Hepatocyte (in vitro differentiated cells): ENCODE results near the gene CPNE4. TPM values are rescaled to one million over a fixed set of nuclear protein-coding genes. Genes with fewer than 3 reads are reported as not detected.

ENCODE experiments used
- DNase-seq: peaks from one replicate; pipeline ENCODE4 v3.0.0-alpha.2; 2016; ENCODE audit warnings: low spot score
- H2AFZ ChIP-seq: fragments of 200-600 bp; sonication (generic); 2 replicates; pipeline ENCODE4 v1.6.0; 2016; ENCODE audit warnings: antibody characterized with exemption, mild to moderate bottlenecking
- H3K27ac ChIP-seq: fragments of 200-600 bp; sonication (generic); 2 replicates; pipeline ENCODE4 v1.5.1; 2016; ENCODE audit warnings: mild to moderate bottlenecking
- H3K27me3 ChIP-seq: fragments of 200-600 bp; sonication (generic); 2 replicates; pipeline ENCODE4 v1.6.1; 2016
- H3K36me3 ChIP-seq: fragments of 200-600 bp; sonication (generic); replicated peaks from 2 replicates; pipeline ENCODE4 v1.5.1; 2016; ENCODE audit warnings: low read depth; ENCODE audit not compliant: insufficient read depth
- H3K4me1 ChIP-seq: fragments of 200-600 bp; sonication (generic); 2 replicates; pipeline ENCODE4 v1.5.1; 2016; ENCODE audit warnings: mild to moderate bottlenecking, moderate library complexity; ENCODE audit not compliant: insufficient read depth
- H3K4me2 ChIP-seq: fragments of 200-600 bp; sonication (generic); 2 replicates; pipeline ENCODE4 v1.6.0; 2016
- H3K4me3 ChIP-seq: fragments of 200-600 bp; sonication (generic); 2 replicates; pipeline ENCODE4 v1.5.1; 2016; ENCODE audit warnings: mild to moderate bottlenecking
- H3K79me2 ChIP-seq: fragments of 200-600 bp; sonication (generic); 2 replicates; pipeline ENCODE4 v1.6.0; 2017; ENCODE audit warnings: mild to moderate bottlenecking
- H3K9me2 ChIP-seq: fragments of 200-600 bp; sonication (generic); replicated peaks from 2 replicates; pipeline ENCODE4 v1.6.0; 2017; ENCODE audit warnings: mild to moderate bottlenecking; ENCODE audit not compliant: insufficient read depth
- H3K9me3 ChIP-seq: fragments of 200-600 bp; sonication (generic); 2 replicates; pipeline ENCODE4 v1.5.1; 2016; ENCODE audit warnings: low read depth, mild to moderate bottlenecking
- H4K20me1 ChIP-seq: fragments of 200-600 bp; sonication (generic); 2 replicates; pipeline ENCODE4 v1.6.0; 2016; ENCODE audit warnings: mild to moderate bottlenecking; ENCODE audit not compliant: insufficient read depth, poor library complexity, severe bottlenecking
- EZH2 ChIP-seq: fragments of 200-600 bp; sonication (generic); IDR thresholded peaks from 2 replicates; pipeline ENCODE4 v1.6.1; 2016; ENCODE audit warnings: antibody characterized with exemption, mild to moderate bottlenecking, borderline replicate concordance
- EZH2phosphoT487 ChIP-seq: fragments of 200-600 bp; sonication (generic); IDR thresholded peaks from one replicate; pipeline ENCODE4 v1.6.1; 2018; ENCODE audit warnings: antibody characterized with exemption, mild to moderate bottlenecking, low read depth, moderate library complexity; ENCODE audit not compliant: unreplicated experiment, severe bottlenecking
- WGBS: methylation state at CpG from one replicate; pipeline ENCODE4 v1.1.6; 2016; ENCODE audit warnings: low lambda C conversion rate; ENCODE audit errors: missing lambda C conversion rate; 5-methylcytosine and 5-hydroxymethylcytosine counted together
- polyA plus RNA-seq: library from polyadenylated mRNA; unstranded; fragments of >200 nt; fragmentation: Nextera tagmentation; extraction: Ambion mirVana; gene quantifications from 2 replicates; pipeline ENCODE4 v1.2.1, GENCODE V29; 2016
- total RNA-seq: library from RNA; depleted of rRNA; stranded (reverse); fragments of >200 nt; gene quantifications from 2 replicates; pipeline ENCODE4 v1.2.3, GENCODE V29; 2014
- TF ChIP-seq, protein P1 (sequence below): fragments of 200-600 bp; sonication (generic); IDR thresholded peaks from 2 replicates; pipeline ENCODE4 v1.5.1; 2016; ENCODE audit warnings: antibody characterized with exemption, mild to moderate bottlenecking; ENCODE audit not compliant: poor library complexity

CPNE4 gene
- total and polyA plus RNA-seq, 2 experiments from 2014 or later: 0.37 to 0.52 TPM

DNA sequence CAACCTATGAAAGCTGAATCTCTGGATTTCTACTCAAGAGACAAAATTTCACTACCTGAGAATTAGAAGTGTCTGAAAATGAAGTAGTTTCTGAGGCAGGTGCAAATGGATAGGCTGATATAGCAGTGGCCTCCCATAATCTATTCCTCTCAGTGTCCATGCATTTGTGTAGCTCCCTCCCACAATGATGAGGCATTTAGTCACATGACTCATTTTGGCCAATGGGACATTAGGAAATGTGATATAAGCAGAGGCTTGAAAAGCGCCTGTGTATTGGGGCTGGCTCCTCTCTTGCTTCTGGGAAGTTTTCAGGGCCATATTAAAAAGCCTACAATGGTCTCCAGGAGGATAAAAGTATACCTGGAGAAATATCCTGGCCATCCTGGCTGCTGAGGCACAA, 452.4 kb downstream of the CPNE4 start:
- no peaks in the 10 kb centered on the region for H3K4me1 ChIP-seq
- no peaks in the 10 kb centered on the region for H3K9me2 ChIP-seq
- WGBS: 85% methylated on average over 1 of the region's 1 CpG
- no peaks in the 10 kb centered on the region for H3K27me3 ChIP-seq
- H3K36me3 ChIP-seq: no peaks in the 10 kb centered on the region
- no peak overlapping the region for H2AFZ ChIP-seq
- no peaks in the 10 kb centered on the region for H3K79me2 ChIP-seq
- no peaks in the 10 kb centered on the region for H3K9me3 ChIP-seq
- H3K27ac ChIP-seq: no peak overlapping the region
- no peak for TF ChIP-seq EZH2phosphoT487
- TF ChIP-seq, protein P1, sequence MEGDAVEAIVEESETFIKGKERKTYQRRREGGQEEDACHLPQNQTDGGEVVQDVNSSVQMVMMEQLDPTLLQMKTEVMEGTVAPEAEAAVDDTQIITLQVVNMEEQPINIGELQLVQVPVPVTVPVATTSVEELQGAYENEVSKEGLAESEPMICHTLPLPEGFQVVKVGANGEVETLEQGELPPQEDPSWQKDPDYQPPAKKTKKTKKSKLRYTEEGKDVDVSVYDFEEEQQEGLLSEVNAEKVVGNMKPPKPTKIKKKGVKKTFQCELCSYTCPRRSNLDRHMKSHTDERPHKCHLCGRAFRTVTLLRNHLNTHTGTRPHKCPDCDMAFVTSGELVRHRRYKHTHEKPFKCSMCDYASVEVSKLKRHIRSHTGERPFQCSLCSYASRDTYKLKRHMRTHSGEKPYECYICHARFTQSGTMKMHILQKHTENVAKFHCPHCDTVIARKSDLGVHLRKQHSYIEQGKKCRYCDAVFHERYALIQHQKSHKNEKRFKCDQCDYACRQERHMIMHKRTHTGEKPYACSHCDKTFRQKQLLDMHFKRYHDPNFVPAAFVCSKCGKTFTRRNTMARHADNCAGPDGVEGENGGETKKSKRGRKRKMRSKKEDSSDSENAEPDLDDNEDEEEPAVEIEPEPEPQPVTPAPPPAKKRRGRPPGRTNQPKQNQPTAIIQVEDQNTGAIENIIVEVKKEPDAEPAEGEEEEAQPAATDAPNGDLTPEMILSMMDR: no peak
- TF ChIP-seq EZH2: no peak
- DNase-seq: no peak
- H3K4me3 ChIP-seq: no peak overlapping the region
- H4K20me1 ChIP-seq: no peaks in the 10 kb centered on the region
- no peak overlapping the region for H3K4me2 ChIP-seq

DNA sequence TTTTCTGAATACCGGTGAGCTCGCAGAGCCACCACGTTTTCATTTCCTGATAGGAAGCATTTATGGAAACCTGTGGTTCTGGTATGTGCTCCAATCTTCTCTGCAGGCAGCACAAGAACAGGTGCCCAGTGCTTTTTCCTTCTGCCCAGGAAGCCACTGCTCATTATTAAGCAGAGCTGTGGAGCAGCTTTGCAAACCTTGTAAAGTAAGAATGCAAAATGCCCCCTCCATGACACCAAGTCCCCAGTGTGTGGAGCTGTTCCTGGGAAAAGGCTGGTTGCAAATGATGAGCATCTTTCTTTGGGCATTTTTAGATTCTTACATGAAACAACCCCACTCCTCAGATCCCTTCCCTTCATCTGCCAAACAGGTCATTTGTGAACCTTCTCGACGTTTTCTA, 466.4 kb downstream of the CPNE4 start:
- Histone ChIP-seq H3K4me2 (no peak overlapping the region), H3K79me2 (no peaks in the 10 kb centered on the region), H4K20me1 (no peaks in the 10 kb centered on the region), H3K9me3 (no peaks in the 10 kb centered on the region), H3K9me2 (no peaks in the 10 kb centered on the region), H3K4me3 (no peak overlapping the region), H3K27me3 (peaks cover 4% of the 10 kb centered on the region), H3K4me1 (no peaks in the 10 kb centered on the region), H3K36me3 (no peaks in the 10 kb centered on the region), H2AFZ (no peak overlapping the region), H3K27ac (no peak overlapping the region)
- TF ChIP-seq EZH2 (no peak), EZH2phosphoT487 (no peak)
- TF ChIP-seq, protein P1: no peak
- WGBS: 72% methylated on average over 5 of the region's 5 CpGs
- no peak for DNase-seq

DNA sequence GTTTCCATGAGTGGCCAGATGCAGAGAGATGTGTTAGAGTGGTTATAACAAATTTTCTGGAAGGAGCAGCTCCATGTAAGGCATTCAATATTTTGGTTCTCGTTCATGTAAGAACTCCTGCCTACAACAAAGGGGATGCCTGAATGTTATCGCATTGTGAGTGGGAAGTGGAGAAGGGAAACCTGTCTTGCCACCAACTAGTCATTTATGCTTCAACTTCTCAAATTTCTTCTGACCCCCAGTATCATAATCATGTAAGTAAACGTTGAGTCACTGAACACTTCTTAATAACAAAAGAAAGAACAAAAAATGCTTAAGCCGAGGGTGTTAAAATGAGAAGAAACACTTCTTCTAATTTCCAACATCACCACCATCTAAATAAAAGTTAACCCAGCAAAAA, 470.0 kb downstream of the CPNE4 start:
- WGBS: 80% methylated on average over 4 of the region's 4 CpGs
- no peaks in the 10 kb centered on the region for H4K20me1 ChIP-seq
- H3K27me3 ChIP-seq: peaks cover 21% of the 10 kb centered on the region
- no peak overlapping the region for H3K4me2 ChIP-seq
- H2AFZ ChIP-seq: no peak overlapping the region
- H3K4me1 ChIP-seq: no peaks in the 10 kb centered on the region
- H3K9me2 ChIP-seq: no peaks in the 10 kb centered on the region
- no peaks in the 10 kb centered on the region for H3K79me2 ChIP-seq
- H3K9me3 ChIP-seq: no peaks in the 10 kb centered on the region
- no peak for DNase-seq
- no peak overlapping the region for H3K4me3 ChIP-seq
- H3K27ac ChIP-seq: no peak overlapping the region
- no peaks in the 10 kb centered on the region for H3K36me3 ChIP-seq
- TF ChIP-seq EZH2phosphoT487: no peak
- TF ChIP-seq, protein P1: no peak
- no peak for TF ChIP-seq EZH2

DNA sequence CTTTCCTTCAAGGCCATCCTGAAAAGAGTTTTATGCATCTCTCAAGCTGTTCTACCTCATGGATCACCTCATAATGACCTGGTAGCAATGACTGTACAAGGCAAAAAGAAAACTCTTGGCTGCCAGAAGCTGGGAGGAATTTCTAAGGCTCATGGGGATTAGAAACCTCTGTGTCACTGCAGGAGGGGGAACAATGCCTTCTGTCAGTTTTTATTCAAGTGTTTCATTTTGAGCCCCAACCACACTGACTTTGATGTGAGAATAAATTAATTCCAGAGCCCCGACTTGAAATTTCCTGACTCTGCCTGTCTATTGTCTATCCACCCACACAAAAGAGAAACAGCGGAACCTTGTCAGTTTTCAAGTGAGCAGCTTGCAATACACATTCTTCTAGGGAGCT, 473.3 kb downstream of the CPNE4 start:
- TF ChIP-seq EZH2phosphoT487 (no peak), EZH2 (no peak)
- TF ChIP-seq, protein P1: no peak

More for the DNA sequence above, 473.3 kb downstream of the CPNE4 start:
- H4K20me1 ChIP-seq: no peaks in the 10 kb centered on the region
- no peaks in the 10 kb centered on the region for H3K9me3 ChIP-seq
- DNase-seq: no peak
- no peaks in the 10 kb centered on the region for H3K9me2 ChIP-seq
- no peak overlapping the region for H3K4me3 ChIP-seq
- H3K4me2 ChIP-seq: no peak overlapping the region
- no peaks in the 10 kb centered on the region for H3K79me2 ChIP-seq
- H3K27ac ChIP-seq: no peak overlapping the region
- no peak overlapping the region for H2AFZ ChIP-seq
- no peaks in the 10 kb centered on the region for H3K36me3 ChIP-seq
- no peaks in the 10 kb centered on the region for H3K4me1 ChIP-seq
- WGBS: 71% methylated on average over 2 of the region's 2 CpGs
- H3K27me3 ChIP-seq: peaks cover 18% of the 10 kb centered on the region
